HG03045 (cell line): ENCODE results near the gene FBXW11.
"Not testable (repeated sequence)": the region's sequence is repeated elsewhere in the genome, so short reads cannot be mapped to it uniquely, and the experiment has no call there.

Source experiments
- ATAC-seq: cut with Tn5 transposase; IDR thresholded peaks from one replicate; pipeline ENCODE4 v1.9.1; 2021; ENCODE audit warnings: mild to moderate bottlenecking, moderate library complexity; ENCODE audit not compliant: unreplicated experiment

The FBXW11 gene

GRCh38 chr5:171986772-171987171 is 19.7 kb downstream of the FBXW11 start:
- no peak for ATAC-seq

- no peak for ATAC-seq
Observed at GRCh38 chr5:171984748-171985419, 21.6 kb downstream of the FBXW11 start.

- ATAC-seq = no peak
Observed at GRCh38 chr5:171981847-171982246, 24.6 kb downstream of the FBXW11 start.

GRCh38 chr5:171980792-171981191 is 25.6 kb downstream of the FBXW11 start:
- ATAC-seq = no peak

- no peak for ATAC-seq
Observed at GRCh38 chr5:171979606-171980005, 26.8 kb downstream of the FBXW11 start.

- ATAC-seq = no peak
Observed at GRCh38 chr5:171978519-171978918, 27.9 kb downstream of the FBXW11 start.

- ATAC-seq = no peak
Observed at GRCh38 chr5:171978016-171978415, 28.4 kb downstream of the FBXW11 start.

GRCh38 chr5:171977244-171977950 is 29.0 kb downstream of the FBXW11 start:
- ATAC-seq = not testable (repeated sequence)

- no peak for ATAC-seq
Observed at GRCh38 chr5:171975877-171976667, 30.4 kb downstream of the FBXW11 start.

GRCh38 chr5:171975262-171975876 is 31.1 kb downstream of the FBXW11 start:
- ATAC-seq = no peak

- ATAC-seq = no peak
Observed at GRCh38 chr5:171970826-171971225, 35.6 kb downstream of the FBXW11 start.

- no peak for ATAC-seq
Observed at GRCh38 chr5:171969288-171969880, 37.1 kb downstream of the FBXW11 start.

- ATAC-seq = no peak
Observed at GRCh38 chr5:171968531-171968930, 37.9 kb downstream of the FBXW11 start.

- ATAC-seq = no peak
Observed at GRCh38 chr5:171966964-171967363, 39.5 kb downstream of the FBXW11 start.

- no peak for ATAC-seq
Observed at GRCh38 chr5:171966270-171966669, 40.2 kb downstream of the FBXW11 start.

- no peak for ATAC-seq
Observed at GRCh38 chr5:171965745-171966144, 40.7 kb downstream of the FBXW11 start.

GRCh38 chr5:171963416-171963815 is 43.0 kb downstream of the FBXW11 start:
- no peak for ATAC-seq

- peak; percentile 72 for ATAC-seq
Observed at GRCh38 chr5:171961117-171961516, 45.3 kb downstream of the FBXW11 start.

GRCh38 chr5:171957591-171958251 is 48.7 kb downstream of the FBXW11 start:
- ATAC-seq = peak; percentile 39

GRCh38 chr5:171956887-171957495 is 49.4 kb downstream of the FBXW11 start:
- ATAC-seq = no peak
